Measurements from ENCODE around the gene C11orf65. TPM values are rescaled to one million over a fixed set of nuclear protein-coding genes. Genes with fewer than 3 reads are reported as not detected.

Gene C11orf65
- total RNA-seq, 1 experiment from 2014 or later, result 0.62 TPM

- Histone ChIP-seq H3K79me2 (ENCODE audit: low read length) (no peaks in the 10 kb centered on the region), H3K4me2 (ENCODE audit: low read length) (no peak overlapping the region), H3K9me3 (ENCODE audit: low read length) (no peaks in the 10 kb centered on the region), H4K20me1 (ENCODE audit: low read length) (no peaks in the 10 kb centered on the region), H3K27me3 (ENCODE audit: low read length) (no peaks in the 10 kb centered on the region), H3K36me3 (ENCODE audit: low read depth, low read length) (peaks cover 5% of the 10 kb centered on the region; the same call in 1 of the 2 replicates), H3K4me1 (ENCODE audit: insufficient read depth, low read length) (peaks cover 13% of the 10 kb centered on the region), H2AFZ (ENCODE audit: low read length) (no peak overlapping the region), H3F3A (ENCODE audit: low read length, unreplicated experiment) (no peaks in the 10 kb centered on the region), H3K27ac (ENCODE audit: low read length) (no peak overlapping the region), H3K9me2 (replicated peaks; ENCODE audit: low read length) (no peaks in the 10 kb centered on the region), H3K9ac (ENCODE audit: low read length) (no peak overlapping the region), H3K4me3 (ENCODE audit: low read length) (no peak overlapping the region)
- intact Hi-C loops (cut with micrococcal nuclease), result loop anchor here (10.0 kb wide), 1 partner anchor 119 kb away; the partner anchor contains the start of gene C11orf65
- ChIA-PET CTCF (no interaction called here), POLR2A (ENCODE audit: unreplicated experiment) (interaction anchor here (0.6 kb wide), 1 partner anchor 389 kb away, joined by 3 read pairs; no protein-coding TSS in a partner anchor)
- no TSS peak for BruUV-seq (replicated peaks)
- ATAC-seq, result no peak
- DNase-seq, result no peak
- TF ChIP-seq EZH2phosphoT487 (IDR thresholded peaks at IDR 0.05; ENCODE audit: borderline replicate concordance, low read length) (no peak), CTCF (conservative IDR thresholded peaks at IDR 0.05; ENCODE audit: low read depth, low read length) (no peak), EZH2 (IDR thresholded peaks at IDR 0.05; ENCODE audit: low read length, unreplicated experiment) (no peak)
Observed at GRCh38 chr11:108345767-108346166, 121.6 kb downstream of the C11orf65 start.

- Histone ChIP-seq H3K27me3 (ENCODE audit: low read length) (no peaks in the 10 kb centered on the region), H3K4me3 (ENCODE audit: low read length) (no peak overlapping the region), H2AFZ (ENCODE audit: low read length) (no peak overlapping the region), H3K4me1 (ENCODE audit: insufficient read depth, low read length) (peaks cover 33% of the 10 kb centered on the region), H3K4me2 (ENCODE audit: low read length) (no peak overlapping the region), H3K9me2 (replicated peaks; ENCODE audit: low read length) (no peaks in the 10 kb centered on the region), H4K20me1 (ENCODE audit: low read length) (no peaks in the 10 kb centered on the region), H3K9me3 (ENCODE audit: low read length) (no peaks in the 10 kb centered on the region), H3K79me2 (ENCODE audit: low read length) (no peaks in the 10 kb centered on the region), H3F3A (ENCODE audit: low read length, unreplicated experiment) (no peaks in the 10 kb centered on the region), H3K27ac (ENCODE audit: low read length) (no peak overlapping the region), H3K9ac (ENCODE audit: low read length) (no peak overlapping the region), H3K36me3 (ENCODE audit: low read depth, low read length) (peaks cover under 1% of the 10 kb centered on the region; the same call in 1 of the 2 replicates)
- ChIA-PET CTCF (no interaction called here), POLR2A (ENCODE audit: unreplicated experiment) (no interaction called here)
- TF ChIP-seq EZH2 (IDR thresholded peaks at IDR 0.05; ENCODE audit: low read length, unreplicated experiment), result no peak
- TF ChIP-seq CTCF (conservative IDR thresholded peaks at IDR 0.05; ENCODE audit: low read depth, low read length), result no peak
- no peak for TF ChIP-seq EZH2phosphoT487 (IDR thresholded peaks at IDR 0.05; ENCODE audit: borderline replicate concordance, low read length)
- intact Hi-C loops (cut with micrococcal nuclease), result loop anchor here (10.0 kb wide), 1 partner anchor 121 kb away; the partner anchor contains the start of gene C11orf65
- no TSS peak for BruUV-seq (replicated peaks)
- ATAC-seq, result no peak
- DNase-seq, result no peak
Observed at GRCh38 chr11:108343714-108344113, 123.6 kb downstream of the C11orf65 start.

GRCh38 chr11:108341654-108342053 is 125.7 kb downstream of the C11orf65 start:
- Histone ChIP-seq H3K4me1 (ENCODE audit: insufficient read depth, low read length) (peaks cover 39% of the 10 kb centered on the region), H3K4me3 (ENCODE audit: low read length) (no peak overlapping the region), H2AFZ (ENCODE audit: low read length) (no peak overlapping the region), H4K20me1 (ENCODE audit: low read length) (no peaks in the 10 kb centered on the region), H3K27me3 (ENCODE audit: low read length) (no peaks in the 10 kb centered on the region), H3K36me3 (ENCODE audit: low read depth, low read length) (no peaks in the 10 kb centered on the region; the same call in none of the 2 replicates), H3K27ac (ENCODE audit: low read length) (peak overlapping the region; percentile 34; the same call in 1 of the 2 replicates), H3K79me2 (ENCODE audit: low read length) (no peaks in the 10 kb centered on the region), H3K4me2 (ENCODE audit: low read length) (0 out of 2 replicates have a peak overlapping the region, but pooled peaks have one; percentile 16), H3K9me3 (ENCODE audit: low read length) (no peaks in the 10 kb centered on the region), H3K9me2 (replicated peaks; ENCODE audit: low read length) (no peaks in the 10 kb centered on the region), H3K9ac (ENCODE audit: low read length) (no peak overlapping the region), H3F3A (ENCODE audit: low read length, unreplicated experiment) (no peaks in the 10 kb centered on the region)
- no TSS peak for BruUV-seq (replicated peaks)
- no peak for ATAC-seq
- ChIA-PET CTCF (no interaction called here), POLR2A (ENCODE audit: unreplicated experiment) (no interaction called here)
- intact Hi-C loops (cut with micrococcal nuclease), result loop anchor here (2.0 to 10.0 kb wide), 2 partner anchors 123 to 313 kb away; partner anchors contain the start of gene C11orf65
- TF ChIP-seq CTCF (conservative IDR thresholded peaks at IDR 0.05; ENCODE audit: low read depth, low read length) (no peak), EZH2 (IDR thresholded peaks at IDR 0.05; ENCODE audit: low read length, unreplicated experiment) (no peak), EZH2phosphoT487 (IDR thresholded peaks at IDR 0.05; ENCODE audit: borderline replicate concordance, low read length) (no peak)
- DNase-seq, result no peak

Measured in PC-3 (cell line).